NB4 (cell line): ENCODE data around the gene ADGRG6.

Experiments
- DNase-seq: peaks from one replicate; pipeline ENCODE4 v3.0.0; 2010; ENCODE audit warnings: low read depth
- H3K4me3 ChIP-seq: one replicate; pipeline ENCODE4 v1.5.1; 2011; ENCODE audit warnings: mild to moderate bottlenecking, low read depth, low read length, moderate library complexity
- CTCF ChIP-seq: IDR thresholded peaks from one replicate; pipeline ENCODE4 v1.5.1; 2012; ENCODE audit warnings: low read depth, low read length
- MYC ChIP-seq: IDR thresholded peaks from 2 replicates; pipeline ENCODE4 v1.6.1; 2011; ENCODE audit warnings: low read depth, low read length
- POLR2A ChIP-seq: IDR thresholded peaks from 2 replicates; pipeline ENCODE4 v1.6.1; 2011; ENCODE audit warnings: mild to moderate bottlenecking; ENCODE audit not compliant: insufficient read length; ENCODE audit errors: extremely low read depth
- TF ChIP-seq, protein P1 (sequence below): IDR thresholded peaks from 2 replicates; pipeline ENCODE4 v1.6.1; 2011; ENCODE audit warnings: low read depth, low read length

ADGRG6 gene

DNA sequence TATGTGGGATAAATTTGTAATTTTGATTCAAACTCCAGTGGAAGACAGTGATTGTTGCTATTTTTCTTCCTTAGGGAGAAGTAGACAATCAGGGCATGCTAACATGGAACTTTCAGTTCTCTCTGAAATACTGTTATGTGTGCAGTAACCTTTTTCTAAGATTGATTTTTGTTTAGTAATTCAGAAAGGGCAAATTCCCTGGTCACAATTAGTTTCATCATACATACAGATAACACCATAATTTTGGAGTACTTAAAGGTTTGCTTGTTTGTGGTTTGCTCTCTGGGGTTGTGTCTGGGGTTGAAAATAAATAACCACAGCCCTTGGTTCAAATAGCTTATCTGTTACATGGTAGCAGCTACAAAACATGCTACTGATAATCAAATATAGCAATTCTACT is 34.4 kb downstream of the ADGRG6 start:
- no peak for DNase-seq

DNA sequence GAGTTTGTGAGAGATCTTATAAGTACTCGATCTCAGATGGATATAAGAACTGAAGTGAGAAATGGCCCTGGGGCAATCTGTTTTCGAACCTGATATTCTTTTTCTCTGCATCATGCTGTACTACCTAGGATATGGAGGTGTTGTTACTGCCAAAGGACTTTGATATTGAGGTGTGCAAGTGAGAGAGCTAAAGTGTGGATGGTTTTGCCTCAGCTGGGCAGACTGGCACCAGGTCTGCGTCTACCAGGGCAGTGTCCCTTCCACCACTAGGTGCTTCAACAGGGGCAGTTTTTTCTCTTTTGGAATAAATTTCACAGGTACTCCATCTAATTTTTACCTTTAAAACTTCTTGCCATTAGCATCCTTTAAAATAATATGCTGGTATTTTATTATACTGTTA is 35.0 kb downstream of the ADGRG6 start:
- no peak for DNase-seq
- no peak overlapping the region for H3K4me3 ChIP-seq
- TF ChIP-seq MYC, result no peak
- TF ChIP-seq POLR2A, result no peak
- TF ChIP-seq, protein P1, sequence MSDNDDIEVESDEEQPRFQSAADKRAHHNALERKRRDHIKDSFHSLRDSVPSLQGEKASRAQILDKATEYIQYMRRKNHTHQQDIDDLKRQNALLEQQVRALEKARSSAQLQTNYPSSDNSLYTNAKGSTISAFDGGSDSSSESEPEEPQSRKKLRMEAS, result no peak

More for the DNA sequence above, 34.4 kb downstream of the ADGRG6 start:
- TF ChIP-seq MYC, result no peak
- no peak for TF ChIP-seq CTCF
- TF ChIP-seq, protein P1, result no peak
- no peak for TF ChIP-seq POLR2A
- H3K4me3 ChIP-seq, result no peak overlapping the region

- TF ChIP-seq POLR2A, result no peak
- no peak for TF ChIP-seq MYC
- no peak for TF ChIP-seq CTCF
- TF ChIP-seq, protein P1, result no peak
- DNase-seq, result no peak
- no peak overlapping the region for H3K4me3 ChIP-seq
These were observed 37.3 kb downstream of the ADGRG6 start for GRCh38 chr6:142339113-142339512.

DNA sequence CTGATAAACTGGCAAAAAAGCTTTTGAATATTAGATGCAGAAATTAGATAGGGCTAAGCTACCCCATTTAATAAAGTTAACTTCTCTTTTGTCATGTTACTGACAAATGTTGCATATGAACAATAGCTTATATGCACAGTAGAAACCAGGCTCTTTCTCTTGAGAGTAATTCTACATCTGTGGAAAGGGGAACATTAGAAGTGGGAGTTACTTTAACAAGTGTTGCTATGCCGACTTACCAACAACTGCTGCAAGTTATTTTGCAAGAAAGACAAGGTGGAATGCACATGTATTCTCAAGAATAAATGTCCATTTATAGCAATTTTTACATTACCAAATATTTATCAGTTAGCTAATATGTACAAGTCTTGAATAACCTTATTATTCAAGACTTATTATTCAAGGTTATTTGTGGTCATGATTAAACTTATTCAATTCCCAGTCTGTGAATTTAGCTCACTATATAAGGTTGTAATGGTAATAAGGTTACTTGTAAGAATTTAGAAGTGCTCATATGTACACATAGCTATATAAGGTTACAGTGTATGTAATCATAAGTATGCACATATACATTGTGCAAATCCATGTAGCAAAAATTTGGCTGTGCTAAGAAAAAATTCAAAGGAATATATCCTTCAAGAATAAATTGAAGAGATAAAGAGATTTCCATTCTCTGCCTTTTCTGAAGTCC is 38.3 kb downstream of the ADGRG6 start:
- TF ChIP-seq, protein P1, result peak; percentile 40; the same call in 1 of the 2 replicates
- TF ChIP-seq CTCF (no peak), MYC (0 out of 2 replicates have a peak, but pooled peaks have one; percentile 17)
- DNase-seq, result no peak
- no peak overlapping the region for H3K4me3 ChIP-seq

GRCh38 chr6:142341855-142342330 is 40.1 kb downstream of the ADGRG6 start:
- no peak for TF ChIP-seq MYC
- no peak for TF ChIP-seq POLR2A
- no peak for TF ChIP-seq CTCF
- no peak overlapping the region for H3K4me3 ChIP-seq
- DNase-seq, result no peak

GRCh38 chr6:142342986-142343385 is 41.2 kb downstream of the ADGRG6 start:
- DNase-seq, result no peak
- no peak for TF ChIP-seq MYC
- no peak for TF ChIP-seq POLR2A
- TF ChIP-seq, protein P1, result no peak
- TF ChIP-seq CTCF, result no peak

More at GRCh38 chr6:142342986-142343385, 41.2 kb downstream of the ADGRG6 start:
- no peak overlapping the region for H3K4me3 ChIP-seq
